ENCODE measurements around the gene IMMP1L. TPM values are rescaled to one million over a fixed set of nuclear protein-coding genes. Genes with fewer than 3 reads are reported as not detected.

The IMMP1L gene
- total and polyA plus RNA-seq, 2 donors (not counting 1 experiment from before 2014, with no cell fraction given) = 14.3 to 16.5 TPM

DNA sequence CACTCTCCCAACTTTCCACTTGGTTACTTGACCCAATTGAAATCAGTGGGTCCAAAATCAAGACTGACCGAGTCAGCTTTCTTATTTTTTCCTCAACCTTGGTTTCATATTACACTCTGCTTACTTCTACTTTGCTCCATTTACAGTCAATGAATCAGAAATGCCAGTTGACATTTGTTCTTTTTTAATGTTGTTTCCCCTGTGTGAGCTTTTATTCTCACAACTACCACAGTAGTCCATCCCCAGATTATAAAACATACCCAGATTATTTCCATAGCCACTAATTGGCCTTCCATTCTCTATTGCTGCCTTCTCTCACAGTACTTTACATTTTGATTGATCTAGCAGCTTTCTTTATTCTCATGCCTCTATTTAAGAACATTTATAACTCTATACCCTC, 89.8 kb downstream of the IMMP1L start:
- Histone ChIP-seq H3K27ac (ENCODE audit: low read length in 2 of 2) (no peak overlapping the region), H4K20me1 (ENCODE audit: control insufficient read depth, insufficient read depth, low read length, poor library complexity, severe bottlenecking) (no peaks in the 10 kb centered on the region), H3K27me3 (replicated peaks in 1 of 4; ENCODE audit: control extremely low read depth in 1 of 4, control insufficient read depth in 3 of 4, insufficient read depth in 4 of 4, low read length in 3 of 4) (no peaks in the 10 kb centered on the region), H3K4me2 (replicated peaks; ENCODE audit: low read depth, low read length, poor library complexity, severe bottlenecking) (no peak overlapping the region), H3K4me1 (ENCODE audit: control insufficient read depth in 2 of 2, insufficient read depth in 2 of 2, low read length in 2 of 2) (no peaks in the 10 kb centered on the region), H3K4me3 (ENCODE audit: control extremely low read depth in 1 of 5, extremely low read depth in 1 of 5, insufficient read depth in 1 of 5, low read depth in 2 of 5, low read length in 4 of 5) (no peak overlapping the region), H3K9me3 (ENCODE audit: control extremely low read depth in 1 of 3, control insufficient read depth in 2 of 3, insufficient read depth in 1 of 3, low read length in 2 of 3) (no peaks in the 10 kb centered on the region), H3K9ac (ENCODE audit: low read length) (no peak overlapping the region), H3K36me3 (replicated peaks in 1 of 2; ENCODE audit: control extremely low read depth in 1 of 2, control insufficient read depth in 1 of 2, extremely low read depth in 1 of 2, insufficient read depth in 2 of 2, low read length in 1 of 2) (peaks cover 0 to 9% of the 10 kb centered on the region in 2 experiments), H3K79me2 (ENCODE audit: control insufficient read depth, insufficient read depth, low read length) (no peaks in the 10 kb centered on the region), H2AFZ (ENCODE audit: insufficient read depth, low read depth, low read length, poor library complexity, severe bottlenecking) (no peak overlapping the region)
- ChIA-PET CTCF (no interaction called here), POLR2A (no interaction called here)
- Mint-ChIP-seq H3K4me3 (no peak overlapping the region), H3K4me1 (no peaks in the 10 kb centered on the region), H3K9me3 (ENCODE audit: insufficient read depth) (no peaks in the 10 kb centered on the region), H3K27ac (no peak overlapping the region), H3K27me3 (no peaks in the 10 kb centered on the region)
- intact Hi-C loops (cut with micrococcal nuclease) = no loop called here
- WGBS (ENCODE audit: insufficient coverage) = 100% methylated on average over 1 of the region's 1 CpG
- ATAC-seq (ENCODE audit: low read depth) (no peak), DNase-seq (no peak)
- no peak for TF ChIP-seq EZH2 (IDR thresholded peaks at IDR 0.05; ENCODE audit: borderline replicate concordance, insufficient read depth, low read depth, low read length, poor library complexity, severe bottlenecking)
- TF ChIP-seq CTCF (IDR thresholded peaks at IDR 0.05) = no peak

- Histone ChIP-seq H3K4me1 (ENCODE audit: control insufficient read depth in 2 of 2, insufficient read depth in 2 of 2, low read length in 2 of 2) (no peaks in the 10 kb centered on the region), H3K27ac (ENCODE audit: low read length in 2 of 2) (no peak overlapping the region), H3K79me2 (ENCODE audit: control insufficient read depth, insufficient read depth, low read length) (no peaks in the 10 kb centered on the region), H3K27me3 (replicated peaks in 1 of 4; ENCODE audit: control extremely low read depth in 1 of 4, control insufficient read depth in 3 of 4, insufficient read depth in 4 of 4, low read length in 3 of 4) (no peaks in the 10 kb centered on the region), H3K36me3 (replicated peaks in 1 of 2; ENCODE audit: control extremely low read depth in 1 of 2, control insufficient read depth in 1 of 2, extremely low read depth in 1 of 2, insufficient read depth in 2 of 2, low read length in 1 of 2) (peaks cover 0 to 9% of the 10 kb centered on the region in 2 experiments), H3K9me3 (ENCODE audit: control extremely low read depth in 1 of 3, control insufficient read depth in 2 of 3, insufficient read depth in 1 of 3, low read length in 2 of 3) (no peaks in the 10 kb centered on the region), H3K4me3 (ENCODE audit: control extremely low read depth in 1 of 5, extremely low read depth in 1 of 5, insufficient read depth in 1 of 5, low read depth in 2 of 5, low read length in 4 of 5) (no peak overlapping the region), H2AFZ (ENCODE audit: insufficient read depth, low read depth, low read length, poor library complexity, severe bottlenecking) (no peak overlapping the region), H4K20me1 (ENCODE audit: control insufficient read depth, insufficient read depth, low read length, poor library complexity, severe bottlenecking) (no peaks in the 10 kb centered on the region), H3K4me2 (replicated peaks; ENCODE audit: low read depth, low read length, poor library complexity, severe bottlenecking) (no peak overlapping the region), H3K9ac (ENCODE audit: low read length) (no peak overlapping the region)
- H3K27me3 Mint-ChIP-seq = no peaks in the 10 kb centered on the region
- no peaks in the 10 kb centered on the region for H3K4me1 Mint-ChIP-seq
- no peak overlapping the region for H3K27ac Mint-ChIP-seq
- no peaks in the 10 kb centered on the region for H3K9me3 Mint-ChIP-seq (ENCODE audit: insufficient read depth)
- intact Hi-C loops (cut with micrococcal nuclease) = no loop called here
- ChIA-PET POLR2A (no interaction called here), CTCF (no interaction called here)
- ATAC-seq (ENCODE audit: low read depth) (no peak), DNase-seq (no peak)
- H3K4me3 Mint-ChIP-seq = no peak overlapping the region
- no peak for TF ChIP-seq CTCF (IDR thresholded peaks at IDR 0.05)
- TF ChIP-seq EZH2 (IDR thresholded peaks at IDR 0.05; ENCODE audit: borderline replicate concordance, insufficient read depth, low read depth, low read length, poor library complexity, severe bottlenecking) = no peak
- WGBS (ENCODE audit: insufficient coverage) = 80% methylated on average over 2 of the region's 3 CpGs
Measured at GRCh38 chr11:31419138-31419537, 90.3 kb downstream of the IMMP1L start.

All from B cell (primary cell).